Right lobe of liver (tissue), 6 donors: ENCODE measurements around the gene NCOA3. TPM values are rescaled to one million over a fixed set of nuclear protein-coding genes. Genes with fewer than 3 reads are reported as not detected.

Experiments used
- ATAC-seq, 4 donors: fragments of 200-7000 bp; cut with Tn5 transposase; one replicate each; pipeline ENCODE4 v1.9.1; 2020; ENCODE audit warnings: mild to moderate bottlenecking in 4 of 4, moderate library complexity in 4 of 4
- DNase-seq, 3 donors: peaks; one replicate each; pipeline ENCODE4 v3.0.0-alpha.2; 2020
- H3K27ac ChIP-seq, 3 donors: fragments of 200-600 bp; one replicate each; pipeline ENCODE4 v1.8.0; 2022
- H3K27me3 ChIP-seq, 2 donors: fragments of 200-600 bp; one replicate each; pipeline ENCODE4 v1.8.0; 2022
- H3K36me3 ChIP-seq, 4 donors: fragments of 200-600 bp; sonication (generic) in 1 of 4; one replicate each; pipeline versions ENCODE4 v1.5.1 to v1.8.0; 2017 to 2022; ENCODE audit warnings: control low read depth in 1 of 4
- H3K4me1 ChIP-seq, 4 donors: fragments of 200-600 bp; sonication (generic) in 1 of 4; one replicate each; pipeline versions ENCODE4 v1.5.1 to v1.8.0; 2017 to 2022; ENCODE audit warnings: control low read depth in 1 of 4
- H3K4me3 ChIP-seq, 3 donors: fragments of 200-600 bp; one replicate each; pipeline ENCODE4 v1.8.0; 2022
- H3K9me3 ChIP-seq, 4 donors: fragments of 200-600 bp; sonication (generic) in 1 of 4; one replicate each; pipeline versions ENCODE4 v1.5.1 to v1.8.0; 2017 to 2022; ENCODE audit warnings: control low read depth in 1 of 4
- POLR2A ChIP-seq: fragments of 450-650 bp; IDR thresholded peaks from one replicate; pipeline ENCODE4 v1.6.1; 2017; ENCODE audit warnings: antibody characterized with exemption, mild to moderate bottlenecking
- WGBS: methylation state at CpG from one replicate; pipeline ENCODE4 v1.1.6; 2018; ENCODE audit warnings: low coverage, low lambda C conversion rate; ENCODE audit not compliant: insufficient coverage; ENCODE audit errors: missing lambda C conversion rate; 5-methylcytosine and 5-hydroxymethylcytosine counted together
- intact Hi-C, 2 donors: fragments of 100-400 bp; cut with DNase I; formaldehyde crosslinking; loops; one replicate each; pipeline versions ENCODE4 v1.11.2 to v1.14.1; 2022
- total RNA-seq, 6 experiments: library from RNA; depleted of rRNA in 2 of 6; stranded (reverse); fragments of >200 nt in 2 of 6; fragmentation: NEBNext Ultra II Directional in 3 of 6; extraction: Animal tissue kit (Norgen Biotek cat#: 25700) in 3 of 6; gene quantifications; one replicate each; pipeline versions ENCODE4 v1.1.0 to v1.2.4, GENCODE V29; 2016 to 2023
- TF ChIP-seq, protein P1 (sequence below), 4 donors: fragments of 200-600 bp in 3 of 4; fragments of 450-650 bp in 1 of 4; IDR thresholded peaks; one replicate each; pipeline versions ENCODE4 v1.5.1 to v1.8.0; 2016 to 2022; ENCODE audit warnings: antibody characterized with exemption in 4 of 4, mild to moderate bottlenecking in 2 of 4
- donor health status: DM: no; HTN: yes; CAD: no.
- donor health status: DM: no; HTN: no; CAD: no.
- donor health status: DM: no; HTN: no; CAD: no.
- donor health status: DM: no; HTN: yes; CAD: no.
- donor health status: DM: no; HTN: yes; CAD: no.

Gene NCOA3
- total RNA-seq, 6 experiments from 2014 or later, result 11.2 to 15.1 (median 13.8) TPM

DNA sequence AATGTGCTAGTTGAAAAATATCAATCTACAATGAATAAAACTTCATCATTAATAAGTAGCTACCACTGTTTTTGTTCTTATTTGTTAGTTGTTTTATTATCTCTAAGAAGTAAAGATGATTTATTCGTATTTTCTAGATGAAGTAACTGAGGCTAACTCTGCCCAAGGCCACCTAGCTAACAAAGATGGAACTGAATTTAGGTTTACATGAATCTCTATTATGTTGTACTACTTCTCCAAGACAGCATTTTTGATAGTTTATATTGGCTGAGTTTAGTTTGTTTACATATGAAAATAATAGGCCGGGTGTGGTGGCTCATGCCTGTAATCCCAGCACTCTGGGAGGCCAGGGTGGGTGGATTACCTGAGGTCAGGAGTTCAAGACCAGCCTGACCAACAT is 121.5 kb downstream of the NCOA3 start:
- ATAC-seq, result no peak
- 44% methylated on average over 2 of the region's 2 CpGs for WGBS
- H3K27ac ChIP-seq, result no peak overlapping the region
- no peak overlapping the region for H3K4me3 ChIP-seq
- H3K27me3 ChIP-seq, result no peaks in the 10 kb centered on the region
- H3K36me3 ChIP-seq, result peaks cover 0 to 18% (median 5%) of the 10 kb centered on the region in 4 donors
- no peaks in the 10 kb centered on the region for H3K9me3 ChIP-seq
- TF ChIP-seq, protein P1, sequence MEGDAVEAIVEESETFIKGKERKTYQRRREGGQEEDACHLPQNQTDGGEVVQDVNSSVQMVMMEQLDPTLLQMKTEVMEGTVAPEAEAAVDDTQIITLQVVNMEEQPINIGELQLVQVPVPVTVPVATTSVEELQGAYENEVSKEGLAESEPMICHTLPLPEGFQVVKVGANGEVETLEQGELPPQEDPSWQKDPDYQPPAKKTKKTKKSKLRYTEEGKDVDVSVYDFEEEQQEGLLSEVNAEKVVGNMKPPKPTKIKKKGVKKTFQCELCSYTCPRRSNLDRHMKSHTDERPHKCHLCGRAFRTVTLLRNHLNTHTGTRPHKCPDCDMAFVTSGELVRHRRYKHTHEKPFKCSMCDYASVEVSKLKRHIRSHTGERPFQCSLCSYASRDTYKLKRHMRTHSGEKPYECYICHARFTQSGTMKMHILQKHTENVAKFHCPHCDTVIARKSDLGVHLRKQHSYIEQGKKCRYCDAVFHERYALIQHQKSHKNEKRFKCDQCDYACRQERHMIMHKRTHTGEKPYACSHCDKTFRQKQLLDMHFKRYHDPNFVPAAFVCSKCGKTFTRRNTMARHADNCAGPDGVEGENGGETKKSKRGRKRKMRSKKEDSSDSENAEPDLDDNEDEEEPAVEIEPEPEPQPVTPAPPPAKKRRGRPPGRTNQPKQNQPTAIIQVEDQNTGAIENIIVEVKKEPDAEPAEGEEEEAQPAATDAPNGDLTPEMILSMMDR (IDR thresholded peaks at IDR 0.05), result no peak
- no peak for TF ChIP-seq POLR2A
- intact Hi-C loops, result loop anchor here (10.0 kb wide), 2 partner anchors 238 to 448 kb away; no protein-coding TSS in a partner anchor
- DNase-seq, result no peak
- H3K4me1 ChIP-seq, result no peaks in the 10 kb centered on the region

GRCh38 chr20:47627540-47627939 is 125.9 kb downstream of the NCOA3 start:
- Histone ChIP-seq H3K27me3 (no peaks in the 10 kb centered on the region), H3K4me1 (no peaks in the 10 kb centered on the region), H3K9me3 (no peaks in the 10 kb centered on the region), H3K36me3 (peaks cover 0 to 17% (median 6%) of the 10 kb centered on the region in 4 donors), H3K4me3 (no peak overlapping the region), H3K27ac (no peak overlapping the region)
- intact Hi-C loops, result loop anchor here (10.0 kb wide), 2 partner anchors 243 to 453 kb away; no protein-coding TSS in a partner anchor
- TF ChIP-seq POLR2A, result no peak
- TF ChIP-seq, protein P1 (IDR thresholded peaks at IDR 0.05), result no peak
- WGBS, result 81% methylated on average over 4 of the region's 4 CpGs
- no peak for ATAC-seq
- no peak for DNase-seq

DNA sequence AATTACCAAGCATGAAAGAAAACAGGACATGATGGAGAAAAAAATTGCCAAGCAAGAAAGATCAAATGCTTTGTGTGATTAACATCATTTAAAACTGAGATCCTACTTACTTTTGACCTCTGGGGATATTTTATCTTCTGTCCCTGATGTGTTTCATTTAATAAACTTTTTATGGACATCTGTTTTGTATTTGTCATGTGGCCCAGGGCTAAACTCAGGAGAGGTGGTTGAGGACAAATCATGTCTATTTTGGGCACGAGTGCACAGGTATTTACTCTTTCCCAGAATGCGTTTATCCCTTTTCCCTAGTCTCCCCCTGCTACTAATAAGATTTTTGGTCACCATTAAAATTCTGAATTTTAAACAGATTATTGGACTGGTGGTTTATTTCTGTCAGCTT is 128.2 kb downstream of the NCOA3 start:
- H3K27ac ChIP-seq, result no peak overlapping the region
- intact Hi-C loops, result loop anchor here (10.0 kb wide), 2 partner anchors 245 to 455 kb away; no protein-coding TSS in a partner anchor
- ATAC-seq, result no peak
- H3K4me3 ChIP-seq, result no peak overlapping the region
- no peaks in the 10 kb centered on the region for H3K27me3 ChIP-seq
- TF ChIP-seq, protein P1 (IDR thresholded peaks at IDR 0.05), result no peak
- no peak for TF ChIP-seq POLR2A
- H3K4me1 ChIP-seq, result no peaks in the 10 kb centered on the region
- 84% methylated on average over 2 of the region's 2 CpGs for WGBS
- H3K9me3 ChIP-seq, result no peaks in the 10 kb centered on the region
- DNase-seq, result no peak
- H3K36me3 ChIP-seq, result peaks cover 0 to 22% (median 6%) of the 10 kb centered on the region in 4 donors

GRCh38 chr20:47631078-47631477 is 129.4 kb downstream of the NCOA3 start:
- H3K4me3 ChIP-seq, result no peak overlapping the region
- DNase-seq (no peak), ATAC-seq (no peak)
- intact Hi-C loops, result no loop called here
- no peak overlapping the region for H3K27ac ChIP-seq
- no peaks in the 10 kb centered on the region for H3K9me3 ChIP-seq
- H3K27me3 ChIP-seq, result no peaks in the 10 kb centered on the region
- peaks cover 0 to 29% (median 5%) of the 10 kb centered on the region in 4 donors for H3K36me3 ChIP-seq
- no peaks in the 10 kb centered on the region for H3K4me1 ChIP-seq
- TF ChIP-seq POLR2A, result no peak
- TF ChIP-seq, protein P1 (IDR thresholded peaks at IDR 0.05), result no peak

GRCh38 chr20:47635256-47635655 is 133.6 kb downstream of the NCOA3 start:
- H3K27me3 ChIP-seq, result no peaks in the 10 kb centered on the region
- no peak overlapping the region for H3K27ac ChIP-seq
- no peak for DNase-seq
- ATAC-seq, result no peak
- H3K4me1 ChIP-seq, result no peaks in the 10 kb centered on the region
- no peaks in the 10 kb centered on the region for H3K9me3 ChIP-seq
- peaks cover 0 to 56% (median 10%) of the 10 kb centered on the region in 4 donors for H3K36me3 ChIP-seq
- no peak overlapping the region for H3K4me3 ChIP-seq
- WGBS, result 95% methylated on average over 4 of the region's 4 CpGs
- TF ChIP-seq, protein P1 (IDR thresholded peaks at IDR 0.05), result no peak
- TF ChIP-seq POLR2A, result no peak
- intact Hi-C loops, result no loop called here
